Stimulated activated naive CD4-positive, alpha-beta T cell (primary cell): ENCODE data around the gene ARHGAP4.

Experiments
- DNase-seq, 6 experiments: peaks; one replicate each; lab custom pipeline; 2025; lab: John Stamatoyannopoulos, UW

ARHGAP4 gene

GRCh38 chrX:153927672-153927921 lies 1.5 kb upstream of the ARHGAP4 start:
- DNase-seq = no peak

GRCh38 chrX:153926858-153927671 lies 1.0 kb upstream of the ARHGAP4 start:
- DNase-seq = peak; percentile 70 to 90 (median 77)

GRCh38 chrX:153926552-153926857 lies 441 bp upstream of the ARHGAP4 start:
- no peak for DNase-seq

GRCh38 chrX:153925387-153925738 lies 701 bp downstream of the ARHGAP4 start:
- peak in 3 of 6 experiments; percentile 4 to 52 (median 36) for DNase-seq

GRCh38 chrX:153924149-153924861 lies 1.8 kb downstream of the ARHGAP4 start:
- DNase-seq = peak in 5 of 6 experiments; percentile 32 to 49 (median 37)

- DNase-seq = no peak
These were observed 2.9 kb downstream of the ARHGAP4 start for GRCh38 chrX:153922932-153923857.

GRCh38 chrX:153921511-153922446 lies 4.3 kb downstream of the ARHGAP4 start:
- DNase-seq = peak in 1 of 6 experiments; percentile 17

GRCh38 chrX:153921070-153921469 lies 5.0 kb downstream of the ARHGAP4 start:
- DNase-seq = no peak

- no peak for DNase-seq
These were observed 5.5 kb downstream of the ARHGAP4 start for GRCh38 chrX:153920546-153920945.

GRCh38 chrX:153919281-153919680 lies 6.8 kb downstream of the ARHGAP4 start:
- DNase-seq = no peak

GRCh38 chrX:153917869-153918268 lies 8.2 kb downstream of the ARHGAP4 start:
- DNase-seq = no peak

- DNase-seq = no peak
These were observed 12.4 kb downstream of the ARHGAP4 start for GRCh38 chrX:153913701-153914100.

GRCh38 chrX:153913211-153913610 lies 12.9 kb downstream of the ARHGAP4 start:
- DNase-seq = no peak

GRCh38 chrX:153911798-153912197 lies 14.3 kb downstream of the ARHGAP4 start:
- DNase-seq = peak in 2 of 6 experiments; percentile 30 to 44

GRCh38 chrX:153910446-153910845 lies 15.6 kb downstream of the ARHGAP4 start:
- DNase-seq = no peak

GRCh38 chrX:153909980-153910360 lies 16.1 kb downstream of the ARHGAP4 start:
- no peak for DNase-seq

- no peak for DNase-seq
These were observed 16.8 kb downstream of the ARHGAP4 start for GRCh38 chrX:153909024-153909979.

GRCh38 chrX:153908219-153908860 lies 17.7 kb downstream of the ARHGAP4 start:
- DNase-seq = no peak

- no peak for DNase-seq
These were observed 18.6 kb downstream of the ARHGAP4 start for GRCh38 chrX:153907456-153907855.
